Loucy (cell line): Measurements from ENCODE around the gene SEPHS1.
A peak's percentile ranks its signal among the peaks of the same experiment; 100 is the strongest.

Source experiments
- EZH2phosphoT487 ChIP-seq: fragments of 200-600 bp; IDR thresholded peaks from 2 replicates; pipeline ENCODE4 v1.6.1; 2018; ENCODE audit warnings: antibody characterized with exemption, mild to moderate bottlenecking, moderate library complexity, borderline replicate concordance
- TF ChIP-seq, protein P1 (sequence below): fragments of 200-600 bp; sonication (generic); conservative IDR thresholded peaks from 2 replicates; pipeline ENCODE4 v1.5.1; 2014; ENCODE audit warnings: mild to moderate bottlenecking, antibody characterized with exemption, low read length

DNA sequence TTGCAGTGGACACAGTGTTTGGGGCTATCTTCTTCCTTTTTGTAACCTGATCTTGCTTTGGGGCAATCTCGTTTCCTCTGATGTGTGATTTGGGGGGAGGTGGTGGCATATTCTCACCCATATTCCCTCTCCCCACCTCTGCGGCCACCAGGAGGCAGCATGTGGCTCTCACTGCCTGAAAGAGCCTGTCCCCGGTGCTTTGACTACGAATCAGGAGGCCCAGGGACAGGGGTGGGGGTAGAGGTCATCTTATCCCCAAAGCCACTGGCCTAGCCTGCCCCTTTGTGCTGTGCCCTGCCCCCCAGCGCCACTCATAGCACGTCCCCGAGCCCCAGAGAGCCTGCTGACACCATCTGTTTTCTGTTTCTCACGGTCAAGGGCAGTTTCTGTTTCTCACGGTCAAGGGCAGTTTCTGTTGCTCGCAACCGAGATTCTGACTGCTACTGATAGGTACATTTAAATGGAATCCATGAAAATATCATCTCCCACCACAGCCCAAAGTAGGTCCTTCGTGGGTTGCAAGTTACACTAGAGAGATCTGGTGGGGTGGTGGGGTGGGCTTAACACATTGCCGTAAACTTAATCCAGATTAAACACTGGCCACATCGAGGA, 76.4 kb downstream of the SEPHS1 start:
- TF ChIP-seq, protein P1, sequence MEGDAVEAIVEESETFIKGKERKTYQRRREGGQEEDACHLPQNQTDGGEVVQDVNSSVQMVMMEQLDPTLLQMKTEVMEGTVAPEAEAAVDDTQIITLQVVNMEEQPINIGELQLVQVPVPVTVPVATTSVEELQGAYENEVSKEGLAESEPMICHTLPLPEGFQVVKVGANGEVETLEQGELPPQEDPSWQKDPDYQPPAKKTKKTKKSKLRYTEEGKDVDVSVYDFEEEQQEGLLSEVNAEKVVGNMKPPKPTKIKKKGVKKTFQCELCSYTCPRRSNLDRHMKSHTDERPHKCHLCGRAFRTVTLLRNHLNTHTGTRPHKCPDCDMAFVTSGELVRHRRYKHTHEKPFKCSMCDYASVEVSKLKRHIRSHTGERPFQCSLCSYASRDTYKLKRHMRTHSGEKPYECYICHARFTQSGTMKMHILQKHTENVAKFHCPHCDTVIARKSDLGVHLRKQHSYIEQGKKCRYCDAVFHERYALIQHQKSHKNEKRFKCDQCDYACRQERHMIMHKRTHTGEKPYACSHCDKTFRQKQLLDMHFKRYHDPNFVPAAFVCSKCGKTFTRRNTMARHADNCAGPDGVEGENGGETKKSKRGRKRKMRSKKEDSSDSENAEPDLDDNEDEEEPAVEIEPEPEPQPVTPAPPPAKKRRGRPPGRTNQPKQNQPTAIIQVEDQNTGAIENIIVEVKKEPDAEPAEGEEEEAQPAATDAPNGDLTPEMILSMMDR: peak; percentile 74
- no peak for TF ChIP-seq EZH2phosphoT487
